Daoy (cell line): ENCODE data around the gene RPL27. TPM values are rescaled to one million over a fixed set of nuclear protein-coding genes. Genes with fewer than 3 reads are reported as not detected.

Source experiments
- DNase-seq: peaks from one replicate; pipeline ENCODE4 v3.0.0-alpha.2; 2015; ENCODE audit warnings: low read depth
- total RNA-seq: library from RNA; depleted of rRNA; stranded (reverse); fragments of >200 nt; shearing (Covaris generic); gene quantifications from 2 replicates; pipeline ENCODE4 v1.2.3, GENCODE V29; 2014; rRNA removed

The RPL27 gene
- total RNA-seq, 1 experiment from 2014 or later: 1,106 TPM

DNA sequence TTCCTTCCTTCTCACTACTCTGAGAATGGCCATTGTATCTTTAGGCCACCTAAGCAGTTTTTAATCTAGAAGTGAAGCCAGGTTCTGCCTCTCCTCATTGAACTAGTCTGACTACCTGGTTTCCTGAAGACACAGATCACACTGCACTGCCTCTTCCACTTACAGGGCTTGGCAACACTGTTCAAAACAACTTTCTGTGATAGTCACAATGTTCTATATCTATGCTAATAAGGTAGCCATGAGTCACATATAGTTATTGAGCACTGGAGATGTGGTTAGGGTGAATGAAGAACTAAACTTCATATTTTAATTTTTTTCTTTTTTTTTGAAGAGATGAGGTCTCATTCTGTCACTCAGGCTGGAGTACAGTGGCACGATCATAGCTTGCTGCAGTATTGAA is 53.8 kb downstream of the RPL27 start:
- DNase-seq: no peak

Other genes starting within 250 kb of the RPL27 start
- 2.7 TPM in 1 of 2 replicates, not detected in the other for gene RAMP2, start 237.2 kb upstream of the RPL27 start, total RNA-seq
- gene VPS25, start 225.0 kb upstream of the RPL27 start, total RNA-seq: 60.7 and 69.9 TPM in 2 replicates
- gene WNK4, start 217.8 kb upstream of the RPL27 start, total RNA-seq: 1.7 and 2.1 TPM in 2 replicates
- 63.5 and 75.8 TPM in 2 replicates for gene COA3, start 199.7 kb upstream of the RPL27 start, total RNA-seq
- 0.06 TPM in 1 of 2 replicates, not detected in the other for gene CNTD1, start 199.6 kb upstream of the RPL27 start, total RNA-seq
- gene BECN1, start 174.1 kb upstream of the RPL27 start, total RNA-seq: 37.2 and 61.3 TPM in 2 replicates
- gene PSME3, start 165.0 kb upstream of the RPL27 start, total RNA-seq: 118 and 159 TPM in 2 replicates
- gene AOC2, start 153.8 kb upstream of the RPL27 start, total RNA-seq: 0.89 and 1.0 TPM in 2 replicates
- 0.06 and 0.11 TPM in 2 replicates for gene AOC3, start 147.2 kb upstream of the RPL27 start, total RNA-seq
- gene G6PC1, start 97.6 kb upstream of the RPL27 start, total RNA-seq: not detected in 2 replicates
- gene AARSD1, start 34.0 kb upstream of the RPL27 start, total RNA-seq: 21.1 and 25.7 TPM in 2 replicates
- 0.06 and 0.23 TPM in 2 replicates for gene PTGES3L, start 18.3 kb upstream of the RPL27 start, total RNA-seq
- 4.2 and 4.3 TPM in 2 replicates for gene RUNDC1, start 17.9 kb upstream of the RPL27 start, total RNA-seq
- gene IFI35, start 8.4 kb downstream of the RPL27 start, total RNA-seq: 6.0 and 7.8 TPM in 2 replicates
- gene VAT1, start 24.0 kb downstream of the RPL27 start, total RNA-seq: 57.9 and 69.3 TPM in 2 replicates
- gene RND2, start 26.8 kb downstream of the RPL27 start, total RNA-seq: 0.11 TPM in 1 of 2 replicates, not detected in the other
- gene BRCA1, start 126.9 kb downstream of the RPL27 start, total RNA-seq: 41.0 and 41.8 TPM in 2 replicates
- gene NBR1, start 172.8 kb downstream of the RPL27 start, total RNA-seq: 25.6 and 31.7 TPM in 2 replicates
- 1.8 and 3.8 TPM in 2 replicates for gene TMEM106A, start 213.5 kb downstream of the RPL27 start, total RNA-seq
- not detected in 2 replicates for gene CCDC200, start 230.2 kb downstream of the RPL27 start, total RNA-seq
- not detected in 2 replicates for gene RNU2-1, start 235.6 kb downstream of the RPL27 start, total RNA-seq